Memory B cell (primary cell): ENCODE measurements around the gene THY1.

Experiments used
- ATAC-seq: fragments of 150-1000 bp; cut with Tn5 transposase; 2 replicates; pipeline ENCODE4 v1.10.0; 2021; ENCODE audit warnings: low read depth, mild to moderate bottlenecking, moderate library complexity
- DNase-seq, 2 donors: peaks; one replicate each; pipeline ENCODE4 v3.0.0; 2022; ENCODE audit warnings: low spot score in 2 of 2
- H3K27ac Mint-ChIP-seq: one replicate; pipeline ENCODE4 v1.8.0; 2022; ENCODE audit warnings: mild to moderate bottlenecking, moderate library complexity, mixed read lengths
- H3K27me3 Mint-ChIP-seq: one replicate; pipeline ENCODE4 v1.8.0; 2022; ENCODE audit warnings: mixed read lengths
- H3K36me3 Mint-ChIP-seq: one replicate; pipeline ENCODE4 v1.8.0; 2022; ENCODE audit warnings: mild to moderate bottlenecking, mixed read lengths
- H3K4me1 Mint-ChIP-seq: one replicate; pipeline ENCODE4 v1.8.0; 2022; ENCODE audit warnings: mixed read lengths
- H3K4me3 Mint-ChIP-seq: one replicate; pipeline ENCODE4 v1.8.0; 2022; ENCODE audit warnings: mild to moderate bottlenecking, moderate library complexity, mixed read lengths
- H3K9me3 Mint-ChIP-seq: one replicate; pipeline ENCODE4 v1.8.0; 2022; ENCODE audit warnings: mixed read lengths

Gene THY1

DNA sequence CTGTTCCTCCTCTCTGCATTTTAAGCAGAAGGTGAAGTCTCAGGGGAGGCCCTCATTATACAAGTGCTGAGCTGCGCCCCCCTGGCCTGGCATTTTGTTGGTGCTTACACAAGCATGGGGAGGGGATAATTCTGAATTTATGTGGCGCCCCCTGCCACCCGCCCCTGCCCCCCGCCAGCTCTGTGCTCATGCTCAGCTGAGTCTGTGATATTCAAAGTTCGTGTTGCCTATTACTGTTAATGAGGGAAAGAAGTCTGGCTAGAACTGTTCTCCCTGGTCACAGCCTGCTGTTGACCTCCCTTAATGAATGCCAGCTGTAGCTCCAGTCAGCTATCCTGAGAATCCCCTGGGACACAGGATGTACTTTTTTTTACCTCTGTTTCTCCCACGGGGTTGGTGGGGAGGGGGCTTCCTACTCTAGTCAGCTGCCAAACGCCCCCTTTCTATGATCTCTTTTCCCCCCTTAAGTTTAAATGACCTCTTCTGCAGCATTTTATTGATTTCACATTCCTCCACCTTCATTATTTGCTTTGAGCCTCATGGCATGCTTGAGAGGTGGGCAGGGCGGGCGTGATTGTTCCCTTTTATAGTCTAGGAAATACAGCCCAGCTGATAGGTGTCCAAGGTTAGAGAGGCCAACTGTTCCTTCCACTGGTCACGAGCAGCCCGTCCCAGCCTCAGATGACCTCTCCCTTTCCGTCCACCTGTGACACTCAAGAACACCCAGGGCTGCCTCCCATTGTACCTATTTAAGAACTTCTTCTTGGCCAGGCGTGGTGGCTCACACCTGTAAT is 53.6 kb downstream of the THY1 start:
- DNase-seq (no peak), ATAC-seq (no peak)
- no peaks in the 10 kb centered on the region for H3K9me3 Mint-ChIP-seq
- peaks cover 2% of the 10 kb centered on the region for H3K36me3 Mint-ChIP-seq
- H3K27me3 Mint-ChIP-seq: peaks cover 31% of the 10 kb centered on the region
- H3K4me1 Mint-ChIP-seq: peaks cover 3% of the 10 kb centered on the region
- H3K27ac Mint-ChIP-seq: no peak overlapping the region
- no peak overlapping the region for H3K4me3 Mint-ChIP-seq

DNA sequence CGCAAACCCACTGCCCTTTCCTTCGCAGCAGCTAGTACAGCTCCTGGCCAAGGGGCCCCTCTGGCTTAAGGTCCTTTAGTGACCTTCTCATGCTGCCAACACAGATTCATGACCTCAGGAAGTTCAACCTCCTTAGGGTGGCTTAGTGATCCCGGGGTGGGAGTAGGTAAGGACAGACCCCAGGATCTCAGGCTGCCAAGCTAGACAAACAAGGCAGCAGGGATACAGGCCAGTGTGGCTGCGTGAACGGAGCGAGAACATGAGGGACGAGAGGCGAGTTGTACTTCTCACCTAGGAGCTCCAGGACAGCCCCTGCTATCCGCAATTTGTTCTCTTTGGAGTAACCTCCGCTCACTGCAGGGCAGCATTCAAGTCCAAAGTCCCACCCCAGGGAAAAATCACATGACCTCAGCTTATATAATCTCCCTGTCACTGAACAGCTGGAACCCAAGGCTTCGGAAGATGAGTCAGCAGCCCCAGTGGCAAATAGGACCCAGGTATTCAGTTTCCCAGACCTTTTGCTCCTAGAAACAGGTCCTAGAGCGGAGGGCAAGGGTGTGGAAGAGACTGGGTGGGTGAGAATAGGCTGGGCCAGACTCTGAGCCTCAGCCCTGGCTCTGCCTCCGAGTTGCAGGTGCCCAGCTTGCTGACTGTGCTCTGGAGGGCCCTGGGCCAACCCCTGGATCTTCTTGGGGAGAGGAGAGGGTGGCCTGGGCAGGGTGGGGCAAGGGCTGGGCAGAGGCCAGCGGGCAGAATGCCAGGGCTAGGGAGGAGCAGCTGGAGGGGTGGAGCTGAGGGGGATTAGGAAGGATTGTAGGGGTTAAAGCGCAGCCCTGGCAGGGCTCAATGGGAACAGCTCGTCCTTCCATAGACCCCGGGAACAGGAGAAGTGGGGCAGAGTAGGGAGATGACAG is 54.6 kb downstream of the THY1 start:
- Mint-ChIP-seq H3K27me3 (peaks cover 30% of the 10 kb centered on the region), H3K27ac (no peak overlapping the region), H3K4me1 (peaks cover 4% of the 10 kb centered on the region), H3K4me3 (no peak overlapping the region), H3K9me3 (no peaks in the 10 kb centered on the region), H3K36me3 (peaks cover 2% of the 10 kb centered on the region)
- ATAC-seq (no peak), DNase-seq (no peak)

DNA sequence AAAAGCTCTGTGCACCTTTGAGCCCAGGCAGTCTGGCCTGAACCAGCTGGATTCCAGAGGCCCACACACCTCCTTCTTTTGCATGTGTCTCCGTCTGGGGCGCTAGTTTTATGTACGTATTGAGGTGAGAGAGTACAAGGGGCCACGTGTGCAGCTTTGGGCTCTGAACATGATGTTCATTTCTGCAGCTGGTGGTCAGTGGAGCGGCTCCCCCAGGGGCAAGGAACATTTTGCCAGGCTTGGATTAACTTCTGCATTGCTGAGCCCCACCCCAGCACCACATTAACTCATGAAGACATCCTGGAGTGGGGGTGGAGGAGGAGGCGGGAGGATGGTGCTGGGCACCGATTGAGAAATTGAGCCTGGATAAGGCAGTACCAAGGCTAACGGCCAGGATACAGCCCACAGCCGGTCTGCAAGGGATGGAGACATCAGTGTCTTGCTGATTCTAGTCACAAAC is 55.3 kb downstream of the THY1 start:
- no peak overlapping the region for H3K27ac Mint-ChIP-seq

More for the DNA sequence above, 55.3 kb downstream of the THY1 start:
- DNase-seq: no peak
- Mint-ChIP-seq H3K27me3 (peaks cover 32% of the 10 kb centered on the region), H3K9me3 (no peaks in the 10 kb centered on the region), H3K36me3 (peaks cover 2% of the 10 kb centered on the region), H3K4me1 (peaks cover 6% of the 10 kb centered on the region), H3K4me3 (no peak overlapping the region)
- ATAC-seq: no peak
